Transverse colon (tissue), 4 donors: Measurements from ENCODE around the gene GET4.

Source experiments
- EP300 ChIP-seq: sonication (generic); formaldehyde crosslinking; IDR thresholded peaks from one replicate; pipeline ENCODE4 v1.6.1; 2017; ENCODE audit warnings: antibody characterized with exemption, low read depth
- POLR2A ChIP-seq: fragments of 450-650 bp; IDR thresholded peaks from one replicate; pipeline ENCODE4 v1.6.1; 2016; ENCODE audit warnings: antibody characterized with exemption, mild to moderate bottlenecking, moderate library complexity
- POLR2AphosphoS5 ChIP-seq, 3 donors: sonication (generic); formaldehyde crosslinking; IDR thresholded peaks; one replicate each; pipeline ENCODE4 v1.6.1; 2016; ENCODE audit warnings: antibody characterized with exemption in 3 of 3
- TF ChIP-seq, protein P1 (sequence below), 5 experiments: fragments of 200-600 bp in 3 of 5; fragments of 450-650 bp in 2 of 5; sonication (generic) in 3 of 5; IDR thresholded peaks; 1 replicate in 2 of 5; 2 replicates in 3 of 5; pipeline ENCODE4 v1.5.1; 2016 to 2017; ENCODE audit warnings: antibody characterized with exemption in 5 of 5, inconsistent platforms in 3 of 5, mild to moderate bottlenecking in 2 of 5, moderate library complexity in 1 of 5

- TF ChIP-seq, protein P1, sequence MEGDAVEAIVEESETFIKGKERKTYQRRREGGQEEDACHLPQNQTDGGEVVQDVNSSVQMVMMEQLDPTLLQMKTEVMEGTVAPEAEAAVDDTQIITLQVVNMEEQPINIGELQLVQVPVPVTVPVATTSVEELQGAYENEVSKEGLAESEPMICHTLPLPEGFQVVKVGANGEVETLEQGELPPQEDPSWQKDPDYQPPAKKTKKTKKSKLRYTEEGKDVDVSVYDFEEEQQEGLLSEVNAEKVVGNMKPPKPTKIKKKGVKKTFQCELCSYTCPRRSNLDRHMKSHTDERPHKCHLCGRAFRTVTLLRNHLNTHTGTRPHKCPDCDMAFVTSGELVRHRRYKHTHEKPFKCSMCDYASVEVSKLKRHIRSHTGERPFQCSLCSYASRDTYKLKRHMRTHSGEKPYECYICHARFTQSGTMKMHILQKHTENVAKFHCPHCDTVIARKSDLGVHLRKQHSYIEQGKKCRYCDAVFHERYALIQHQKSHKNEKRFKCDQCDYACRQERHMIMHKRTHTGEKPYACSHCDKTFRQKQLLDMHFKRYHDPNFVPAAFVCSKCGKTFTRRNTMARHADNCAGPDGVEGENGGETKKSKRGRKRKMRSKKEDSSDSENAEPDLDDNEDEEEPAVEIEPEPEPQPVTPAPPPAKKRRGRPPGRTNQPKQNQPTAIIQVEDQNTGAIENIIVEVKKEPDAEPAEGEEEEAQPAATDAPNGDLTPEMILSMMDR (IDR thresholded peaks at IDR 0.05): no peak
- TF ChIP-seq POLR2A: peak; percentile 76
- TF ChIP-seq POLR2AphosphoS5 (IDR thresholded peaks at IDR 0.05): peak; percentile 74 to 84 (median 81)
- TF ChIP-seq EP300: no peak
These were observed 47.0 kb downstream of the GET4 start for GRCh38 chr7:923108-924041.
